ENCODE results near the gene AMIGO1.

Gene AMIGO1

DNA sequence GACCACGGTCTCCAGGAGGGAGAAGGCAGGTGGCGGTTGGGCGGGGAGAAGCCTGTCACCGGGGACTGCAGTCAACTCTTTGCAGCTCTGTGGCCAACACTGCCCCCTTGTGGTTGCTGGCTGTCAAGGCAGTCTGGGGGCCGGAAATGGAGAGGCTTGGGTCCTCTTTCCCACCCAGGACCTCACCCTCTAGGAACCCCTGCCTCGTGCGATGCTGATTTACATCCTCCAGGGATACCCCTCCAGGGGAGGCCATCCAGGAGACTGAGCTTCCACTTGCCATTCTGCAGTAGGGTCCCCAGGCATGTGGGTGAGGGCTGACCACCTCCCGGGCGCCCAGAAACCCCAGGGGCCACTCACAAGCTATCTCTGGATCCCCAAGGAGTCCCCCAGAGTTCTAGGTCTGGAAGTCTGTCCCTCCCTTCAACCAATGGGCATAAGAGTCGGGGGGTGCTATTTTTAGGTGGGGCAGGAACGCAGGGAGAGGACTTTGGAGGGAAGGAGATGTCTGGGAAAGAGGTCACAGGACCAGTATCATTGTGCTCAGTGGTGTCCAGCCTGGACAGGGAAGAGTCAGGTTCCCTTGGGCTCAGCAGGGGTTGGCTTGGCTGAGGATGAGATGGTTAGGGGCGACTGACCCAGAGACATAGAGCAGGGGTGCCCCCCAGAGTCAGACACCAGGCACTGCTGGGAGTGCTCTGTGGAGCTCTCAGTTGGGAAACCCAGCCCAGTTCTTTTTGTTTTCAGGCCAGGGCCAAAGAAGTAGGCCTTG is 23.0 kb upstream of the AMIGO1 start:
- peak; percentile 62 for DNase-seq (ENCODE audit: low read depth)

DNA sequence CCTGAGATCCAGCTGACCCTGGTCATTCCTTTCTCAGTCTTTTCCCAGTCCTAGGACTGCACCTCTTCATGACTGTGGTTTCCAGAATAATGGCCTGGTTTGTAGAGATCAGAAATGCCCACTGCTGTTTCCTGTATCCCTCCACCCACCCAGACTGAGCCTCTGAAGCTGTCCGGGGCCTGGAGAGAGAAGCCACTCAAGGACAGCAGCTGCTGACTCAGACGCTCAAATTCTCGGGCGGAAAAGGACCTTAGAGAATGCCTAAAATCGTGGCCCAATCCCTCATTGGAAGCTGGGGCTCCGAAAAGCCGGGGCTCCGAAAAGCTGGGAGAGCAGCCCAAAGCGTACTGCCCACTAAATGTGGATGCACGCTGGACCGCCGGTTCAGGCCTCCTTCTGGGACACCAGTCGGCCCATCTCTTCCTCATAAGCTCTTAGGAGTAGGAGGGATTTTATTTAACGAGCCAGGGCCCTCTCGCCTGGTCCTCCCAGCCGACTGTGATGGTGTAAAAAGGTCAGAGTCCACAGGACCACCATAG is 22.4 kb upstream of the AMIGO1 start:
- DNase-seq (ENCODE audit: low read depth), result no peak

DNA sequence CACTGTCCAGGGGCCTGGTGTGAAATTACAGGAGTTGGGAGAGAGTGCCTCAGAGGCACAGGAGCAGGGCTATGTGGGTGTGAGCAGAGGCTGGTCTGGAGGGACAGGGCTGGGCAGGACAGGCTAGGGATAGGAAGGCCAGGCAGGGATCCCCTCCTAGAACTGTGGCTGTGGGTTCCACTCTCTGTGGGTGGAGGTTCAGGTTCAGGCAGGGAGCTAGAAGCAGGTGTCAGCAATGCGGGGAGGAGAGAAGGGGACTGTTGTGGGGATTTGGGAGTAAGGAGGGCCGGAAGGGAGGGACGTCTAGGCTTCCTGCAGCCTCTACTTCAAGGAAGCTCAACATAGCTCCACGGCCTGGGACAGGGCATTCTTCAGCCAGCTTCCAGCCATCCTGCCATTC is 21.9 kb upstream of the AMIGO1 start:
- DNase-seq (ENCODE audit: low read depth), result no peak

DNA sequence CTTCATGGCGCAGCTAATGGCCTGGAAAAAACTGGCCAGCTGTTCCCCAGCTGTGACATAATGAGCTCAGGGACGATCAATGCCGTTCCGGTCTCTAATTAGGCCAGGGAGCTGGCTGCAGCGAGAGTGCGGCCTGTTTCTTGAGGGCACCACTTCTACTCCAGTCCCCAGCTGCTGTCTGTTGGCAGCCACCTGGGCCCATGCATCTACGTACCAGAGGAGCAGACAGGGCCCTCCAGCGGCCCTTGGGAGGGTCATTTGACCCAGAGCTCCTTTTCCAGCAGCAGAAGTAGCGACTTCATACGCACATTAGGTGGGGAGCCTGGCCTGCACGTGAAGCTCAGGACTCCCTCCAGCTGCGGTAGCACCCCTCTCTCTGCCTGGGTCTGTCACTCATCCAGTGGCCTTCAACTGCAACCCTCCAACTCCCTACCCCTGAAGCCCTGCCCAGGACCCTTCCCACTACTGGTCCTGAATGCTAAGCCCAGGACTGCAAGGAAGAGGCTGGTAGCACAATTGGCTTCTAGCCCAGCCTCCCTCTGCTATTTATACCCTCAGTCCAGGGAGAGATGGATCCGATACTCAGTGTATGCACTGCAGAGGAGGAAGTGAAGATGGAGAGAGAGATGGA is 21.0 kb upstream of the AMIGO1 start:
- DNase-seq (ENCODE audit: low read depth), result no peak

DNA sequence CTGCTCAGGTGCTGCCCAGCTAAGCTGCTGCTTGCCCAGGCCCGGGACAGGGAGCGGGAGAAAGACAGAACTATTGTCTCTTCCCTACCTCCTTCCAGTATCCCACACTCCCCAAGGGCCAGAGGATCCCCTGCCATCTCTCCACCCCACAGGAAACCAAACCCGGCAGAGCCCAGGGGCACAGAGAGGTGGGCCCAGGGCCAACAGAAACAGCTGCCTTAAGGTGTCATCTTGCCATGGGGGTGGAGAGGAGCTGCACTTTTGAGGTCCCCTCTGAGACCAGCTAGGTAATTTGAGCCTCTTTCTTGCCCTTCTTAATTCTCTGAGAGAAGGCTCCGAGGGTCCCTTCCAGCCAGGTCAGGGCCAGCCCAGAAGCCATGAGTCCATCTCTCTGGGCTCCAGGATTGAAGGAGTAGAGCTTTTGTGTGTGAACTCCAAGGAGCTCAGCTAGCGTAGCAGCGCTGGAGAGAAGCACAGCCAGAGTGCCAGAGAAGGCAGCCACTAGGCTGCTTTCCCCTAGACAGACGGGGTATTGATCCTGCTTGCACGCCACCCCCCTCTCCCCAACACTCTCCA is 20.4 kb upstream of the AMIGO1 start:
- peak; percentile 14 for DNase-seq (ENCODE audit: low read depth)

DNA sequence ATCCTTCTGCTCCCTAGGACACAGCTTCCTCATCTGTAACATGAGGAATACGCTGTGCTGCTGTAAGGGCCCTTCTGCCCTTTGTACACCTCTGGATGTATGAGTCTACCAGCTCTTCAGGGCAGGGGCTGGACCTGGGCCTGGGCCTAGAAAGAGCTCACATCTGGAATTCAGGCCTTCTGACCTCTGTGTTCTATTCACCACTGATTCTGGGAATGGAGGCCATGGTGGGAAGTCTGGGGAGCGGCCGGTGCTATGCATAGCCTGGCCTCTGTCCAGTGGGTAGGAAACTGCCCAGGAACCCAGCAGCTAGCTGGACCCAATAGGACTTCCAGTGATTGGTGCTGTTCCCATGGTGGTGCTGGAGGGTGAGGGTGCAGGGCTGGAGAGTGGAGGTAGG is 19.2 kb upstream of the AMIGO1 start:
- no peak for DNase-seq (ENCODE audit: low read depth)

DNA sequence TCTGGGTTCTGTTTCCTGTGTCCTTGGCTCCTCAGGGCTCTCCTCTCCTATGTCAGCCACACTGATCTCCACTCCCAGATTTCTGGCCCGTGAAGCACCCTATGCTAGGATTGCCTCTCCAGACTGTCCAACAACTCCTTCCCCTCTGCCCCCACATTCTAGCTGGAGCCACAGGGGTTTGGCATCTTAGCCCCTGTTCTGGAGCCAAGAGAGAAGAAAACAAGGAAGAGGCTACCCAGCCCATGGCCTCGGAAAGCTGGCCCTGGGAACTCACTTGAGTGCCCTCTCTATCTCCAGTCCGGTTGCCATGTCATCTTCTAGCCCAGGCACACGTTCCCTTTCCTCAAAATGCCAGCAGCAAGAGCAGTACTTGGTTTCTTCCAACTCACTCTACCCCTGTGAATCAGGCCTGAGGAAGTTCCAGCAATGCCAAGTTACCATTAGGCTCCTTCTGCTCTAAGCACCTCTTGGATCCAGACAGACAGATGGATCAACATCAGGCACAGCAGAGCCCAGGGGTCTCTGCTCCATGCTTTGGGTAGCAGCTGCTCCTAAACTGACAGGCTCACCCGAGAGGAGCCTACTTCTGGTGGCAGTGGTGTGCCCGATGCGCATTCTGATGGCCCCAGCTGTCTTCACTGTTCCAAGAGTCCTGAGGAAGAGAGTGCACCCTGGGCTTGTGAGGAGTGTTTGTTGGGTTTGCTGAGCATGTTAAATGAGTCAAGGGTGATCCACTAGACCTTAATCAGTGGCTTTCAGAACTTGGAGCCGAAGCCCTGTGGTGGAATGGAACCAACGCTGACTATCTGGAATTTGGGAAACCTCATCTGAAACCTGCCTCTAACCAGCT is 18.5 kb upstream of the AMIGO1 start:
- DNase-seq (ENCODE audit: low read depth), result no peak

DNA sequence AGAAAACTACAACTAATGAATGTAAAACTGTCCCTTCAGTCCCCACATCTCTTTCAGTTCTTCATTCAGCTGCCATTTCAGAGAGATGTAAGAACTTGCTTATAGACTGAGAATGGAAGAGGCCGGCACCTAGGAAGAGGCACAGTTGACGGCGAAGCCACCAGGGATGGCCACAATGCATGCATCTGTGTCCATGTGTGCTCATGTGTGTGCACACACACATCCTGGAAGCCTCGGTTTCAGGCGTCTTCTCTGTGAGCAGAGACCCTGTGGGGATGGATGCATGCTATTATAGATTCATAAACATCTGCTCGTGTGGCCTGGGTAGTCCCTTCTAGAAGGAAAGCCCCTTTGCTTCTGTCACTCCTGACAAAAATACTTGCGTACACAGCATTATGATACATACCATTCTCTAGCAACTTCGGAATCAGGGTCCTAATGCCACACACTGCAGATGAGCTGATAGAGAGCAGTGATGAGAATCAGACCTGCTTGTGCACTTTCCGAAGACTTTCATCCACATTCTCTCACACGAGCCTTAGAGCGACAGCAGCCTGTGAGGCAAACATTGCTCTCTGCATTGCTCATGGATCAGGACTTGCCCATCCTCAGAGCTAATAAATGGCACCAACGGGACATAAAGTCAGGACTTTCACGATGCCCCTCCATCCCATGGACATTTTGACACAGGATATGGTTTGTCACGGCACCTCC is 17.7 kb upstream of the AMIGO1 start:
- DNase-seq (ENCODE audit: low read depth), result no peak

DNA sequence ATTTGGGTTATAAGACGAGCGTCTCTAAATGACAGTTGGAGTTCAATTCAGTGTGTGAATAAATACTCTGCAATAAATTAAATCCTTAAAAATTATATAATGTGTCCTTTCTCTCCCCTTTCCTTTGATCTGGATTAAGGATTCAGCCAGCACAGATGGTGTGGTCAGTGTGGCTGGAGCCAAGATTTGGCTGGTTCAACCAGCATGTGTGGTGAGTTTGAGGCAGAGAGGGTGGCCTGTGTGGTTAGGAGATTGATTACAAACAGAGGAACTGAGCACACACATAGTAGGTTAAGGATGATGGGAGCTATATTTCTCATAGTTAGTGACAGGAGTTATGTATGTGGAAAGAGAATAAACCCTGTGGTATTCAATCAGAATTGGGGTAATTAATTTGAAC is 14.2 kb upstream of the AMIGO1 start:
- DNase-seq (ENCODE audit: low read depth), result no peak

DNA sequence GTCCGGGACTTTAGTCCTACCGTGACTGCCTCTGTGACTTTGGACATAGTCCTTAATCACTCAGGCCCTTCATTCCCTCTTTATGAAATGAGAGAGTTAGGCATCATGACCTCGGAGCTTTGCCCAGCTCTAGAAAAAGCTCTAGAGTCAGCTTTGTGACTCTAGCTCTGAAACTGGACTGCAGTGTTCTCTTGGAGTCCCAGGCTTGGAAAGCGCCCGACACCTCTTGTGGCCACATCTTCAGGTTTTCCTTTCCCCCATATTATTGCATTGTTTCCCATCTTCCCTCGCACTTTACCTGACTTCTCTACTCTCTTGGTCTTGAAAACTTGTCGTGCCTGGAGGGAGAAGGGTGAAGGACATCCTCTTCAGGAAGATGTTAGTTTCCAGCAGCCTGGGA is 12.5 kb upstream of the AMIGO1 start:
- no peak for DNase-seq (ENCODE audit: low read depth)

DNA sequence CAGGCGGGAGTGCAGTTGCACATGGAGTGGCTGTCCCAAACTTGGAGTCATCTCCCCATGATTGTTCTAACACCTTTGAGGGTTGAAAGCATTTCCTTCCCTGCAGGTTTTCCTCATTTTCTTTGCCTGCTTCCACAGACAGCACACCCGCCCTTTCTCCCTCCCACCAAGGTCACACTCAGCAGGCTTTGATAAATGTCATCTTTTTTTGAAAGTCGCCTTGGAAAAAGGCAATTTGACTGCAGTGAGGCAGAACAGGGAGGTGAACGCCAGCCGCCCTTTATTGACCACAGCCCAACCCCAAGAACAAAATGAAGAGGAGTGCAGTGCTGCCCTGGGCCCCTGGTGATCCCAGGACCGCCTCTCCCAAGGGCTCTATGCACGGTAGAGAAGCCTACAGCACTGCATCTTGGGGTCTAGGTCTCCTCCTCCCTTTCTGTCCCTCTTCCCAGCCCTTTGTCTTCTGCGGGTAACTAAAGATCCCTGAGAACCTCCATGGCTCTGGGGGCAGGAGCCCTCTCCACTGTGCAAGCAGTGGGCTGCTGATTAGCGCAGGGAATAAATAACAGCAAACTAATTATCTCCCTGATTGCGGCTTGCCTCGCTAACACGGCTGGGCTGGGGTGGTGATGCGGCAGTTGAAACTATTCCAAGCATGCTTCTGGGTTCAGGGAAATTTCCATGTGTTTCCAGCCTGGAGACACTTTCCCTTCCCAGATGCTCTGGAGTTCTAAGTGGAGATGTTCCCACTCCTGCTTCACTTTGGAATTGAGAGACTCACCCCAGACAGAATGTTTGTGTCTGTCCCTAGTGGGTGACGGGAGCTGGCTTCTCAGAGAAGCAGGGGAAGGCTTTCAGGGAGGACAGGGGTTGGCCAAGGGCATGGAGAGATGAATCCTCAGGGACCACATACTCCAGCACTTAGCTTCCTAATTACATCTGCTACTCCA is 11.8 kb upstream of the AMIGO1 start:
- no peak for DNase-seq (ENCODE audit: low read depth)

DNA sequence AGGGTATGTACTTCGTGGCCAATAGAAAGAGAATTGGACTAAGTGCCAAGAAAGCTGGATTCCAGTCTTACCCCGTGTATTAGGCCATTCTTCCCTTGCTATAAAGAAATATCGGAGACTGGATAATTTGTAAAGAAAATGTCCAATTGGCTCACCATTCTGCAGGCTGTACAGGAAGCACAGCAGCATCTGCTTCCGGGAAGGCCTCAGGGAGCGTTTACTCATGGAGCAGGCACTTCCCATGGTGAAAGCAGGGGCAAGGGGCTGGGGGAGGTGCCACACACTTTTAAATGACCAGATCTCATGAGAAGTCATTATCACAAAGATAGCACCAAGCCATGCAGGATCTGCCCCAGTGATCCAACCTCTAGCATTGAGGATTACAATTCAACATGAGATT is 7.8 kb upstream of the AMIGO1 start:
- DNase-seq (ENCODE audit: low read depth), result no peak

DNA sequence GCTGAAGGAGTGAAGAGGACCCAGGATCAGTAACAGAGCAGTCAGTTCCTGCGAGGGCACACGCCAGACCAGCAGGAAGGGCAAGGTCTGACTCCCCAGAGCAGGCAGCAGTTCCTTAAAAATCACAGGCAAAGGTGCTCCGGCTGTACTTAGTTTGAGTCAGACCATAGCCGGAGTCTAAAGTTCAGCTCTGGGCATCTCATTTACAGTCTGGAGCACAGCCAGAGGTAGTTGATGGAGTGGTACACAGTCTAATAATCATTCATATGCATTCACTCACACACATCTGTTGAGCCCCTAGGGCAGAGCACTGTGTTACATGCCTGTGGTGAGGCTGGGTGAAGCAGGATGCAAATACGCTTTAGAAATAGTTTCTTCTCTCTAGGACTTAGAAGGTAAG is 7.3 kb upstream of the AMIGO1 start:
- DNase-seq (ENCODE audit: low read depth), result peak; percentile 17

DNA sequence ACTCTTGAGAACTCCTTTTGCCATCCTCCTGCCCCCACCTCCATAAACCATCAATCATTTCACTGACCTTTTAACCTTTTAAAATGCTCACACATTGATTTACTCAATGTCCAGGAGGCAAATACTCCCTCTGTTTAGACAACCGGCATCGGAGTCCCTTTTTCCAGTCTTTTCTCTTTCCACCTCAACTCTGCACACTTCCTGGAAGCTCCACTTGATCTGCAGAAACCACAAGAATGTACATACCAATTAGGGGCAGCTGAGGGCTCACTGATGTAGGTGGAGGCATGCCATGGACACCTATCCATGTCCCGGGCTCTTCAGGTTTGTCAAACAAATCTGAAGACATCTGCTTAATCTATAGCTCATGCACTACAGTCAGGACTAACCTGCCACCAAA is 5.3 kb upstream of the AMIGO1 start:
- DNase-seq (ENCODE audit: low read depth), result no peak

DNA sequence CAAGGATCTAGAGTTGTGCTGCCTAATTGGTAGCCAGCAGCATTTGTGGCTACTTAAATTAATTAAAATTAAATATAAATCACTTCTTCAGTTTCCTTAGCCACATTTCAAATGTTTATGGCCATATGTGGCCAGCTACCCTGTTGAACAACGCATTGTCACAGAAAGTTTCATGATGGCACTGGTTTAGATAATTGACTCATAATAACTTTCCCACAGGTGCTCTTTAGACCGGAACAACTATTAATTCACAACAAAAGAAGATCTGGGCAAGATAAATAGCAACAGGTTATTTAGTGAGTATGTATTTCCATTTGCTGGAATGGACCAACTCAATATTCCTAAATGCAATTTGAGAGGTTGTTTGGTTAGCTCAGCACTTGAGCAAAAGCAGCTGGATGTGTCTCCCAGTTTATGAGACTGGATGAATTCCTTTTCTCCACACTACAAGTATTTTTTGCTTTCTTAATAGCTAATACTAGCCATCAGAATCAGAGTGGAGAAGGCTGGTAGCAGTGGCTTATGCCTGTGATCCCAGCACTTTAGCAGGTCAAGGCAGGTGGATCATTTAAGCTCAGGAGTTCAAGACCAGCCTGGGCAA is 3.7 kb upstream of the AMIGO1 start:
- DNase-seq (ENCODE audit: low read depth), result peak; percentile 13

DNA sequence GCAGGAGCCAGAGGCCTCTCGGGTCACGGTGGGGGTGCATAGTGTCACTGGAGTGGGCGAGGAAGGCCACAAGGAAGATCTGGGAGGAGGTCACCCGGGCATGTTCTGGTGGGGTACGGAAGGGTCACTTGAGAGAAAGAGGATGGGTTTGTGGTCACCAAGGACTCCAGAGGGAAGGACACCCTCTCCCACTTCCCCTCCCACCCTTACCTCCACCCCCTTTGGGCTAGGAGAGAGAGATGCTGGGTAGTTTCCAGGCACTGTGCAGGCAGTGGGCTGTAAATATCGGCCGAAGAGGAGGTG is 703 bp downstream of the AMIGO1 start:
- no peak for DNase-seq (ENCODE audit: low read depth)

DNA sequence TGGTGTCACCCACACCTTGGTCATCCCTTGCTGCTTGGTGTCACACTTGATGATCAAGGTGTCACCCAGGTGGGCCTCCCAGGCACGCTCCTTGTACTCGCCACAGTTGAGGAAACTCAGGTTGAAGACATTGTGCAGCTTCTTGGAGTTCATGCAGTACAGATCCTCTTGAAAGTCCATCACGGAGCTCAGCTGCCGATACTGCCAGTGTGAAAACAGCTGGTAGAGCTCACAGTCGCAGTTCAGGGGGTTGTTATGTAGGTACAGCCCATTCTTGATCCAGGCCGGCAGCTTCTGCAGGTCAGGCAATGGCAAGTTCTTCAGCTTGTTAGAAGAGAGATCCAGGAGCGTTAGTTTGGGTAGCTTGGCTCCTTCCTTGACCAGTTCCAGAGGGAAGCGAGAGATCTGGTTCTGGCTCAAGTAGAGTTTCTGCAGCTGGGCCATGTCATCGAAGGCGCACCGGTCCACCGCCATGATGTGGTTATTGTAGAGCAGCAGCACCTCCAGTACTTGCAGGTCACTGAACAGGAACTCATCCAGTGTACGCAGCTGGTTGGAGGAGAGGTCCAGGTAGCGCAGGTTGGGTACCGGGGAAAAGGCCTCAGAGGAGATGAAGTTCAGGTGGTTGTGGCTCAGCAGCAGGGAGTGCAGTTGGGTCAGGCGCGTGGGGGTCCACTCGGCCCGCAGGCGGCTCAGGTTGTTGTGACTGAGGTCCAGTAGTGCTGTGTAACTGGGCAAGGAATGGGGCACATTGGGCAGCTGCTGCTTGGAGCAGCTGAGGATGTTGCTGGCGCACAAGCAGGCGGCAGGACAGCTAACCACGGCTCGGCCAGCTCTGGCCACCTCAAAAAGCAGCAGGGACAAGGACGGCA is 1.3 kb downstream of the AMIGO1 start:
- no peak for DNase-seq (ENCODE audit: low read depth)

DNA sequence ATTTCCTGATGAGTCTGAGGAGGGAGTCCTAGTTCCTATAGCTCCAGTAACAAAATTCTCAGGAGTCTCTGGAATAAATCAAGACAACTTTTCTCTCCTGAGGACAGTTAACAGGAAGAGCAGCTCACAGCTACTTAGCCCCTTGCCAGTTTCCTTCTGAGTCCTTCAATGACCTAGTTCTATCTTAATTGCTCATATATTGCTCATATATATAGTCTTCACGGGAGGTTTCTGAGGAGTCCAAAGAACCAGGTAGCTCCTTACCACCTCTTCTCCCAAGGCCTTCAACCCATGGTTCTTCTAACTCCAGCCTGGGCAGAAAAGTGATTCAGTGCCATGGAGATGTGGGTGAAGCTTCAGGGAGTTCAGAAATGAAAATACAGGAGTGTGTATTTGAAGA is 4.6 kb downstream of the AMIGO1 start:
- no peak for DNase-seq (ENCODE audit: low read depth)

DNA sequence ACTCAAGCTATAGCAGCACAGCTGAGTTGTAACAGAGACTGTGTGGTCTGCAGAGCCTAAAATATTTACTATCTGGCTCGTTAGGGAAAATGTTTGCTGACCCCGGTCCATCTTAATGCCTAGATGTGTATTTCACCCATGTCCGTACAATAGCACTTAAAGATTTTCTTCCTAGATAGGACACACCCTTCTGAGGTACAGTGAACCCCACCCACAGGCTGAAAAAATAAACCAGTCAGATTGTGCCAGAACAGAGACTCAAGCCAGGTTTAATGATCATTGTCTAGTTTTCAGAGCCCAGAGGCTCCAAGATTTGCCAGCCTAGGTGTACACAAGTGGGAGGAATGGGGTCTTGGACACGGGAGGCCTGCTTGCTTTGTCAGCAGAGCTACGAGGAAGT is 5.6 kb downstream of the AMIGO1 start:
- DNase-seq (ENCODE audit: low read depth), result no peak

All from fibroblast of gingiva (primary cell).